ENCODE measurements around the gene TGFBR2.

DNA sequence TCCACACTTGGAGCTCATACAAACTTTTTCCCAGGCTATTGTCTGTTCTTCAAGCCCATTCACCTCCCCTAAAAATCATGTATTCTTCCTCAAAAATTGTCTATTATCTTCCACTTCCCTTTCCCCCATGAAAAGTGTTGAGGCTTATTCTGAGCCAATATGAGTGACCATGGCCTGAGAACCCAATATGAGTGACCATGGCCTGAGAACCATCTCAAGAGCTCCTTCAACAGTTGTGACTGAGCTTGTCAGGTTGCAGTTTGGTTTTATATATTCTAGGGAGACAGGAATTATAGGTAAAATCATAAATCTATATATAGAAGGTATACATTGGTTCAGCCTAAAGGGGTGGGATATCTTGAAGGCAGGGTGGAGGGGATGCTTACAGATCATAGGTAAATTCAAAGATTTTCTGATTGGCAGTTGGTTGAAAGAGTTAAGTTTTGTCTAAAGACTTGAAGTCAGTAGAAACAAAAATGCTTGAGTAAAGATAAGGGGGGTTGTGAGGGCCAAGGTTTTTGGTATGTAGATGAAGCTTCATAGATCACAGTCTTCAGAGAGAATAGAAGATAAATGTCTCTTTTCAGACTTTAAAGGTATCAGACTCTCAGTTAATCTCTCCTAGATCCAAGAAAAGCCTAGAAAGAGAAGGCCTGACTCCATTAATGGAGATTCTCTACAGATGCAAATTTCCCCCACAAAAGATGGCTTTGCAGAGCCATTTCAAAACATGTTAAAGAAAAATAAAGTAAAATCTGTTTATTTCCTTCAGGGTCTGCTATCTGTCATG, 95.8 kb downstream of the TGFBR2 start:
- no peak for TF ChIP-seq GATA3 (IDR thresholded peaks at IDR 0.05; ENCODE audit: low read depth, low read length)
- TF ChIP-seq GATA2 (IDR thresholded peaks at IDR 0.05; ENCODE audit: low read depth, low read length): no peak
